Ovary (tissue), 9 donors: ENCODE data around the gene MYH11. TPM values are rescaled to one million over a fixed set of nuclear protein-coding genes. Genes with fewer than 3 reads are reported as not detected.

Experiments used
- DNase-seq, 5 donors: peaks; one replicate each; pipeline ENCODE4 v3.0.0-alpha.2; 2019 to 2020
- H3K27ac ChIP-seq, 2 donors: fragments of 200-600 bp; one replicate each; pipeline versions ENCODE4 v1.5.1 to v1.8.0; 2019 to 2022
- H3K27me3 ChIP-seq: fragments of 200-600 bp; one replicate; pipeline ENCODE4 v1.8.0; 2022
- H3K36me3 ChIP-seq: fragments of 200-600 bp; sonication (generic); one replicate; pipeline ENCODE4 v1.5.1; 2019
- H3K4me1 ChIP-seq: one replicate; pipeline ENCODE4 v1.8.1; 2013; ENCODE audit warnings: mild to moderate bottlenecking, moderate library complexity; ENCODE audit not compliant: insufficient read depth
- H3K4me3 ChIP-seq: fragments of 200-600 bp; sonication (generic); one replicate; pipeline ENCODE4 v1.5.1; 2017
- H3K9me3 ChIP-seq, 2 donors: fragments of 200-600 bp in 1 of 2; sonication (generic) in 1 of 2; one replicate each; pipeline versions ENCODE4 v1.5.1 to v1.8.1; 2013 to 2019; ENCODE audit warnings: mild to moderate bottlenecking in 1 of 2, moderate library complexity in 1 of 2
- CTCF ChIP-seq, 3 donors: fragments of 450-650 bp in 2 of 3; fragments of 200-600 bp in 1 of 3; IDR thresholded peaks; one replicate each; pipeline versions ENCODE4 v1.5.1 to v1.8.0; 2016 to 2022; ENCODE audit warnings: antibody characterized with exemption in 3 of 3, mild to moderate bottlenecking in 1 of 3
- EP300 ChIP-seq: sonication (generic); formaldehyde crosslinking; IDR thresholded peaks from one replicate; pipeline ENCODE4 v1.6.1; 2017; ENCODE audit warnings: antibody characterized with exemption
- POLR2A ChIP-seq: fragments of 450-650 bp; IDR thresholded peaks from one replicate; pipeline ENCODE4 v1.6.1; 2017; ENCODE audit warnings: antibody characterized with exemption, mild to moderate bottlenecking, moderate library complexity
- WGBS, 3 donors: extraction: QIAGEN DNeasy Blood & Tissue Kit in 1 of 3; methylation state at CpG; one replicate each; pipeline versions ENCODE4 v1.1.5 to v1.1.7; 2013 to 2017; 5-methylcytosine and 5-hydroxymethylcytosine counted together
- intact Hi-C, 4 donors: fragments of 100-400 bp; cut with DNase I; formaldehyde crosslinking; loops; one replicate each; pipeline versions ENCODE4 v1.11.0 to v1.15.1; 2022 to 2023
- polyA plus RNA-seq, 2 donors: library from polyadenylated mRNA; stranded (reverse); fragments of 200-250 nt in 1 of 2; fragments of 350-450 nt in 1 of 2; fragmentation: Illumina TruSeq in 1 of 2; extraction: RNeasy Lipid Tissue Mini Kit (QIAGEN cat#74804) in 1 of 2; gene quantifications; one replicate each; pipeline ENCODE4 v1.2.3, GENCODE V29; 2013 to 2014
- total RNA-seq, 7 donors: library from RNA; depleted of rRNA in 2 of 7; stranded (reverse); fragments of >200 nt in 2 of 7; fragmentation: NEBNext Ultra II Directional in 3 of 7; extraction: Animal tissue kit (Norgen Biotek cat#: 25700) in 3 of 7; gene quantifications; one replicate each; pipeline versions ENCODE4 v1.1.0 to v1.2.4, GENCODE V29; 2016 to 2023
- donor health status: DM: no; HTN: no; CAD: no; lungs with moderate emphysema.
- donor health status: DM: no; HTN: no; CAD: no.
- donor health status: Bipolar disorder and iron deficiency.
- donor health status: DM: yes; HTN: yes; CAD: no.
- donor health status: DM: no; HTN: no; CAD: no.
- donor health status: DM: yes; HTN: yes; CAD: no.

Gene MYH11
- total and polyA plus RNA-seq, 9 donors, result 50.9 to 2,765 (median 263) TPM

- WGBS, 3 donors, result 11 to 25% (median 13%) methylated on average over 11 of the region's 11 CpGs
- Histone ChIP-seq H3K36me3 (no peaks in the 10 kb centered on the region), H3K27ac (peak overlapping the region in 1 of 2 donors; percentile 46), H3K4me3 (no peak overlapping the region), H3K4me1 (peaks cover 11% of the 10 kb centered on the region), H3K9me3 (no peaks in the 10 kb centered on the region), H3K27me3 (no peaks in the 10 kb centered on the region)
- TF ChIP-seq POLR2A, result no peak
- intact Hi-C loops, result no loop called here
- peak; percentile 40 to 68 (median 48) for DNase-seq
These were observed 49.2 kb downstream of the MYH11 start for GRCh38 chr16:15807603-15808009.

- intact Hi-C loops, result no loop called here
- DNase-seq, result peak in 2 of 5 donors; percentile 33 to 68
- Histone ChIP-seq H3K4me1 (peaks cover 5% of the 10 kb centered on the region), H3K4me3 (no peak overlapping the region), H3K27me3 (no peaks in the 10 kb centered on the region), H3K27ac (no peak overlapping the region), H3K9me3 (no peaks in the 10 kb centered on the region), H3K36me3 (no peaks in the 10 kb centered on the region)
- no peak for TF ChIP-seq EP300
- TF ChIP-seq CTCF (IDR thresholded peaks at IDR 0.05), result no peak
- TF ChIP-seq POLR2A, result no peak
- 25 to 44% (median 37%) methylated on average over 9 of the region's 9 CpGs for WGBS, 3 donors
These were observed 53.2 kb downstream of the MYH11 start for GRCh38 chr16:15803618-15804017.

GRCh38 chr16:15799851-15800495 is 56.9 kb downstream of the MYH11 start:
- Histone ChIP-seq H3K9me3 (no peaks in the 10 kb centered on the region), H3K4me1 (peaks cover 2% of the 10 kb centered on the region), H3K4me3 (no peak overlapping the region), H3K36me3 (no peaks in the 10 kb centered on the region), H3K27me3 (no peaks in the 10 kb centered on the region), H3K27ac (no peak overlapping the region)
- no peak for DNase-seq
- 92 to 94% (median 92%) methylated on average over 4 of the region's 4 CpGs for WGBS, 3 donors
- TF ChIP-seq POLR2A, result no peak
- intact Hi-C loops, result no loop called here

- WGBS, 3 donors, result 70 to 80% (median 72%) methylated on average over 5 of the region's 5 CpGs
- no peaks in the 10 kb centered on the region for H3K36me3 ChIP-seq
- intact Hi-C loops, result no loop called here
These were observed 58.2 kb downstream of the MYH11 start for GRCh38 chr16:15798671-15799070.

GRCh38 chr16:15796885-15797284 is 59.9 kb downstream of the MYH11 start:
- intact Hi-C loops, result no loop called here
- TF ChIP-seq CTCF (IDR thresholded peaks at IDR 0.05) (no peak), EP300 (no peak), POLR2A (no peak)

More at GRCh38 chr16:15798671-15799070, 58.2 kb downstream of the MYH11 start:
- TF ChIP-seq CTCF (IDR thresholded peaks at IDR 0.05) (no peak), EP300 (no peak), POLR2A (no peak)
- no peak for DNase-seq
- no peak overlapping the region for H3K4me3 ChIP-seq
- H3K4me1 ChIP-seq, result peaks cover 2% of the 10 kb centered on the region
- no peak overlapping the region for H3K27ac ChIP-seq
- no peaks in the 10 kb centered on the region for H3K27me3 ChIP-seq
- H3K9me3 ChIP-seq, result no peaks in the 10 kb centered on the region

More at GRCh38 chr16:15796885-15797284, 59.9 kb downstream of the MYH11 start:
- no peaks in the 10 kb centered on the region for H3K9me3 ChIP-seq
- H3K27ac ChIP-seq, result no peak overlapping the region
- no peaks in the 10 kb centered on the region for H3K27me3 ChIP-seq
- DNase-seq, result no peak
- H3K4me1 ChIP-seq, result no peaks in the 10 kb centered on the region
- H3K4me3 ChIP-seq, result no peak overlapping the region
- H3K36me3 ChIP-seq, result no peaks in the 10 kb centered on the region
